Measurements from ENCODE around the gene KRTAP10-10.
"Not testable (repeated sequence)": the region's sequence is repeated elsewhere in the genome, so short reads cannot be mapped to it uniquely, and the experiment has no call there.

The KRTAP10-10 gene

GRCh38 chr21:44627181-44627822 lies 9.9 kb upstream of the KRTAP10-10 start:
- not testable (repeated sequence) for DNase-seq

- not testable (repeated sequence) for DNase-seq
Observed at GRCh38 chr21:44627831-44628233, 9.3 kb upstream of the KRTAP10-10 start.

GRCh38 chr21:44628707-44629391 lies 8.3 kb upstream of the KRTAP10-10 start:
- DNase-seq: no peak

GRCh38 chr21:44630440-44630839 lies 6.7 kb upstream of the KRTAP10-10 start:
- DNase-seq: no peak

GRCh38 chr21:44632067-44632466 lies 5.1 kb upstream of the KRTAP10-10 start:
- no peak for DNase-seq

GRCh38 chr21:44636209-44637017 lies 743 bp upstream of the KRTAP10-10 start:
- no peak for DNase-seq

- DNase-seq: not testable (repeated sequence)
Observed at GRCh38 chr21:44637851-44638348, 744 bp downstream of the KRTAP10-10 start.

GRCh38 chr21:44638506-44639330 lies 1.6 kb downstream of the KRTAP10-10 start:
- not testable (repeated sequence) for DNase-seq

- DNase-seq: no peak
Observed at GRCh38 chr21:44639331-44639655, 2.1 kb downstream of the KRTAP10-10 start.

- DNase-seq: no peak
Observed at GRCh38 chr21:44640761-44641160, 3.6 kb downstream of the KRTAP10-10 start.

- no peak for DNase-seq
Observed at GRCh38 chr21:44643741-44644310, 6.7 kb downstream of the KRTAP10-10 start.

- no peak for DNase-seq
Observed at GRCh38 chr21:44644878-44645277, 7.7 kb downstream of the KRTAP10-10 start.

- not testable (repeated sequence) for DNase-seq
Observed at GRCh38 chr21:44646366-44647221, 9.4 kb downstream of the KRTAP10-10 start, which contains the start of gene KRTAP10-11. TSS of gene KRTAP10-11 (plus strand) at chr21:44646414. CDS start at chr21:44646459, 45 bp downstream.

- DNase-seq: no peak
Observed at GRCh38 chr21:44647222-44647552, 10.0 kb downstream of the KRTAP10-10 start.

GRCh38 chr21:44648557-44649311 lies 11.6 kb downstream of the KRTAP10-10 start:
- no peak for DNase-seq

GRCh38 chr21:44649521-44650100 lies 12.5 kb downstream of the KRTAP10-10 start:
- no peak for DNase-seq

- DNase-seq: no peak
Observed at GRCh38 chr21:44650265-44650972, 13.3 kb downstream of the KRTAP10-10 start.

- no peak for DNase-seq
Observed at GRCh38 chr21:44650973-44651675, 14.0 kb downstream of the KRTAP10-10 start.

- DNase-seq: no peak
Observed at GRCh38 chr21:44653123-44653522, 16.0 kb downstream of the KRTAP10-10 start.
